PC-3 (cell line): ENCODE results near the gene UQCRQ.

Experiments used
- CTCF ChIP-seq: fragments of 300-600 bp; sonication (generic); conservative IDR thresholded peaks from 2 replicates; pipeline ENCODE4 v1.5.1; 2017; ENCODE audit warnings: antibody characterized with exemption, low read depth, mild to moderate bottlenecking, low read length
- EZH2 ChIP-seq: fragments of 300-600 bp; sonication (generic); IDR thresholded peaks from one replicate; pipeline ENCODE4 v1.6.1; 2017; ENCODE audit warnings: antibody characterized with exemption, mild to moderate bottlenecking, low read length; ENCODE audit not compliant: unreplicated experiment

GRCh38 chr5:132905938-132906337, 39.5 kb downstream of the UQCRQ start:
- no peak for TF ChIP-seq CTCF
- no peak for TF ChIP-seq EZH2
